ENCODE data around the gene GOLT1A. TPM values are rescaled to one million over a fixed set of nuclear protein-coding genes. Genes with fewer than 3 reads are reported as not detected.

Gene GOLT1A
- total RNA-seq, 2 experiments from 2014 or later, result not detected

GRCh38 chr1:204169858-204170257, 43.9 kb downstream of the GOLT1A start:
- Mint-ChIP-seq H3K27me3 (peaks cover 3% of the 10 kb centered on the region), H3K9me3 (ENCODE audit: low read depth) (peaks cover 16% of the 10 kb centered on the region)
- CTCF ChIA-PET, result interaction anchor here (1.2 kb wide), 1 partner anchor 37 kb away, joined by 3 read pairs; no protein-coding TSS in a partner anchor

GRCh38 chr1:204167730-204168129, 46.1 kb downstream of the GOLT1A start:
- DNase-seq (no peak), ATAC-seq (no peak)
- Mint-ChIP-seq H3K36me3 (peaks cover 3% of the 10 kb centered on the region), H3K4me3 (no peak overlapping the region), H3K27ac (no peak overlapping the region), H3K4me1 (no peaks in the 10 kb centered on the region), H3K27me3 (peaks cover 3% of the 10 kb centered on the region), H3K9me3 (ENCODE audit: low read depth) (peaks cover 16% of the 10 kb centered on the region)
- CTCF ChIA-PET, result interaction anchor here (2.5 to 3.1 kb wide), 2 partner anchors 196 to 230 kb away, joined by 7 to 16 read pairs; no protein-coding TSS in a partner anchor

More at GRCh38 chr1:204169858-204170257, 43.9 kb downstream of the GOLT1A start:
- DNase-seq, result no peak
- Mint-ChIP-seq H3K4me3 (no peak overlapping the region), H3K27ac (no peak overlapping the region), H3K36me3 (peaks cover 3% of the 10 kb centered on the region), H3K4me1 (no peaks in the 10 kb centered on the region)
- no peak for ATAC-seq

GRCh38 chr1:204166219-204166618, 47.6 kb downstream of the GOLT1A start, which contains the start of gene REN:
Gene REN (minus strand): TSS chr1:204166337. CDS start chr1:204166293, 44 bp downstream.
- H3K4me3 Mint-ChIP-seq, result no peak within 1 kb of the TSS
- H3K9me3 Mint-ChIP-seq (ENCODE audit: low read depth), result peaks cover 8% of the 10 kb centered on the region
- ATAC-seq, result no peak
- CTCF ChIA-PET, result interaction anchor here (1.1 to 3.1 kb wide), 4 partner anchors 38 to 265 kb away, joined by 3 to 16 read pairs (median 5); no protein-coding TSS in a partner anchor
- peaks cover 3% of the 10 kb centered on the region for H3K27me3 Mint-ChIP-seq
- H3K4me1 Mint-ChIP-seq, result no peaks in the 10 kb centered on the region
- peaks cover 2% of the 10 kb centered on the region for H3K36me3 Mint-ChIP-seq
- DNase-seq, result no peak
- no peak within 1 kb of the TSS for H3K27ac Mint-ChIP-seq

DNA sequence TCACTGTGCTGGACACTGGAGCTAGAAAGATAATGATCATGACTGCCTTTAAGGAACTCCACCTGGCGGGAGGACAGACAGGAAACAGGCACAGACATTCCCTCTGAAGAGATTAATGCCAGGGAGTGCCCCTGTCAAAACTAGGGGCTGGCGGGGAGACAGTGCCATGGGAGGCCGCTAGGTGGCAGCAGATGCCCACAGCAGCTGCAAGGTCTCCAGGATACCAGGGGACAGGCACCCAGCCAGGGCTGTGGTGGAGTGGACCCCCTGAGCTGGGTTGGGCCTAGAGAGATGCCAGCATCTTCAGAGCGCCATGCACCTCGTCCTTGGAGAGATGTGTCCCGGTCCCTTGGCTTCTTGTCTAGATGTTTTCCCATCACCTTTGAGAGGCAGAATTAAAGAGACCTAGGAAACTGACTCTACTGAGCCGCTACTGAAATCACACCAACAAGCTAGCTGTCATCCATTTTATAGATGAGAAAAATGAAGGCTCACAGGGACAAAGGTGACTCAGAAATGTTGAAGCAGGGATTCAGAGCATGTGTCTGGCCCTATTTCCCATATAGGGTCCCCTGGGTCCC, 51.2 kb downstream of the GOLT1A start:
- Mint-ChIP-seq H3K27ac (no peak overlapping the region), H3K36me3 (no peaks in the 10 kb centered on the region), H3K9me3 (ENCODE audit: low read depth) (no peaks in the 10 kb centered on the region), H3K4me3 (no peak overlapping the region), H3K4me1 (no peaks in the 10 kb centered on the region), H3K27me3 (peaks cover 3% of the 10 kb centered on the region)
- CTCF ChIA-PET, result interaction anchor here (0.6 to 4.4 kb wide), 28 partner anchors 8 to 644 kb away, joined by 3 to 39 read pairs (median 4); partner anchors contain the start of genes ETNK2 and PLEKHA6
- ATAC-seq (peak; percentile 88), DNase-seq (peak; percentile 80)

GRCh38 chr1:204161609-204162493, 51.9 kb downstream of the GOLT1A start:
- Mint-ChIP-seq H3K36me3 (no peaks in the 10 kb centered on the region), H3K4me3 (no peak overlapping the region), H3K9me3 (ENCODE audit: low read depth) (no peaks in the 10 kb centered on the region), H3K27ac (no peak overlapping the region), H3K4me1 (no peaks in the 10 kb centered on the region), H3K27me3 (peaks cover 3% of the 10 kb centered on the region)
- ATAC-seq (no peak), DNase-seq (no peak)
- CTCF ChIA-PET, result interaction anchor here (0.9 to 4.4 kb wide), 19 partner anchors 11 to 645 kb away, joined by 3 to 39 read pairs (median 5); partner anchors contain the start of genes ETNK2 and PLEKHA6

GRCh38 chr1:204157962-204158361, 55.8 kb downstream of the GOLT1A start:
- CTCF ChIA-PET, result interaction anchor here (2.6 kb wide), 1 partner anchor 206 kb away, joined by 8 read pairs; no protein-coding TSS in a partner anchor
- Mint-ChIP-seq H3K4me1 (no peaks in the 10 kb centered on the region), H3K9me3 (ENCODE audit: low read depth) (no peaks in the 10 kb centered on the region), H3K36me3 (no peaks in the 10 kb centered on the region), H3K27me3 (peaks cover 3% of the 10 kb centered on the region), H3K27ac (no peak overlapping the region), H3K4me3 (no peak overlapping the region)
- ATAC-seq (no peak), DNase-seq (no peak)

DNA sequence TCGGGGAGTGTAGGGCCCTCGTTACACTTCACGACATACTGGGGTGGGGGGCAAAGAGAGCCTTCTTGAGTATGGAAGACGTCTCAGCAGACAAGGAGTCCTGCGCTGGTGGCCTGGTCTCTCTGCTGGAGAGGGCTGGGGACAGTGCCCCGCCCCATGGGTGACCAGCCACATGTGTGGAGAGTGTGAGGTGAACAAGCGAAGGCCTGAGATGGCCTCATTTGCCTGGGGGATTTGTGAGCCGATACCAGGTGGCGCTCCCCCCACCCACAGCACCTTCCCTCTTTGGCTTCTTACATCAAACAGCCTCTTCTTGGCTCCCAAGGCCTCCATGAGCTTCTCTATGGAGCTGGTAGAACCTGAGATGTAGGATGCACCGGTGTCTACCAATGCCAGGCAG, 57.9 kb downstream of the GOLT1A start:
- Mint-ChIP-seq H3K4me3 (no peak overlapping the region), H3K36me3 (no peaks in the 10 kb centered on the region), H3K4me1 (no peaks in the 10 kb centered on the region), H3K9me3 (ENCODE audit: low read depth) (no peaks in the 10 kb centered on the region), H3K27me3 (peaks cover 11% of the 10 kb centered on the region), H3K27ac (no peak overlapping the region)
- no peak for DNase-seq
- CTCF ChIA-PET, result no interaction called here
- ATAC-seq, result no peak

DNA sequence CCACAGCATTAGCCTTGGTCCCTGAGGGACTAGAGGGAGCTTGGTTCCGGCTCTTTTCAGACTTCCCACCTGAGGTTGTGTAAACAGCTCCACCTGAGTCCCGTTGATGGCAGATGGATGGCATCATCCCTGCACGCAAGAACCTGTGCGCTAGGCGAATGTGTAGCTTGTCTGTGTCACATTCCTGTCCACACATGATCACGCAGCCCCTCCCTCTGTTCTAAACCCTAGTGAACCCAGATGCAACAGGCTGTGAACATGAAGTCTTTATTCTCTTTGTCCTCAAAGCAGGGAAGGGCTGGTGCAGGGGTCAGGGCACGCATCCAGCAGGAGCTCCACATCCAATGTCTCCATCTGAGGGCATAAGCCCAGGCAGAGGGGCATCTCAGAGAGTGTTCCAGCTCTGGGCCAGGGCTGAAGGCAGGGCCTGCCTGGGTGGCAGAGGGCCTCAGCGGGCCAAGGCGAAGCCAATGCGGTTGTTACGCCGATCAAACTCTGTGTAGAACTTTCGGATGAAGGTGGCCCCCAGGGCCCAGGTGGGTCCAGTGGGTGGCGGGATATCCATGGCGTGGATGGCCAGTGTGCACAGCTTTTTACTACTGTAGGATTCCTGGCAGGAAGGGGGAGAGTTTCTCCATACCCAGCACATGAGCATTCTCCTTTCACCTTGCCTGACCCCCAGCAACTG, 59.1 kb downstream of the GOLT1A start:
- Mint-ChIP-seq H3K27me3 (peaks cover 20% of the 10 kb centered on the region), H3K4me1 (no peaks in the 10 kb centered on the region), H3K27ac (no peak overlapping the region), H3K9me3 (ENCODE audit: low read depth) (no peaks in the 10 kb centered on the region), H3K36me3 (no peaks in the 10 kb centered on the region), H3K4me3 (no peak overlapping the region)
- ATAC-seq, result no peak
- CTCF ChIA-PET, result interaction anchor here (0.8 kb wide), 1 partner anchor 9 kb away, joined by 5 read pairs; no protein-coding TSS in a partner anchor
- DNase-seq, result no peak

GRCh38 chr1:204153667-204154066, 60.1 kb downstream of the GOLT1A start:
- no peak overlapping the region for H3K27ac Mint-ChIP-seq
- DNase-seq, result no peak
- no peak for ATAC-seq
- H3K4me3 Mint-ChIP-seq, result no peak overlapping the region
- H3K9me3 Mint-ChIP-seq (ENCODE audit: low read depth), result no peaks in the 10 kb centered on the region
- peaks cover 20% of the 10 kb centered on the region for H3K27me3 Mint-ChIP-seq
- CTCF ChIA-PET, result interaction anchor here (1.2 kb wide), 1 partner anchor 10 kb away, joined by 4 read pairs; no protein-coding TSS in a partner anchor
- no peaks in the 10 kb centered on the region for H3K36me3 Mint-ChIP-seq
- H3K4me1 Mint-ChIP-seq, result no peaks in the 10 kb centered on the region

DNA sequence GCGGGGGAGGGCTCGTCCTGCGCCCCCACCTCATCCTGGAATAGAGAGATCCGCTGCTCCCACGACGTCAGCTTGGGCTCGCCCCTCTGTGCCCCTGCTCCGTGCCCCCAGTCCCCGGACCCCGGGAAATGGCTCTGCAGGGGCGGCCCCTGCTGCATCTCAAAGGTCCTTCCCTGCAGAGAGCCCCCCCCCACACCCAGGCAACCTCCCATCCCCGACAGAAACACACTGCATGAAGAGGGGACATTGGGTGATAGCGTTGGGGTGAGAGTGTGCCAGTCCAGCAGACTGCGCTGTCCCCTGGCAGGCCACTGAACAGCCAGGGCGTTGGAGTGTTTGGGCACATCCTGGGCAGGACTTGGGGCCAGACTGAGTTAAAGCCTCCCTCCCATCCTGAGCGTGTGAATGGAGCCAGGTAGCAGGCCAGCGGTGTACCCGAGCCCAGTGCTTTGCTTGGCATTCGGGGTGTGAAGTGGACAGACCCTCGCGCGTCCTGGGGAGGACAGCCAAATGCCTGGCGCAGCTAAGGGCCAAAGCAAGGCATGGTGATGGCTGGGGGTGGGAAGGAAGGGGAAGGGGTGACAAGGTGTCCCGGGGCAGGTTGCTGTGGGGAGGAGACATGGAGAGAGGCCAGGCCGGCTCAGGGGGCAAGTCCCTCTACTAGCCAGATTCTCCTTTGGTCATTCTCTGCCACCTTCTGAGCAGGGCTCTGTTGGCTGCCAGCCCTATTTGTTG, 61.3 kb downstream of the GOLT1A start:
- H3K36me3 Mint-ChIP-seq, result no peaks in the 10 kb centered on the region
- H3K4me1 Mint-ChIP-seq, result no peaks in the 10 kb centered on the region
- peaks cover 20% of the 10 kb centered on the region for H3K27me3 Mint-ChIP-seq
- CTCF ChIA-PET, result interaction anchor here (0.7 to 2.6 kb wide), 4 partner anchors 11 to 292 kb away, joined by 3 to 8 read pairs (median 4); no protein-coding TSS in a partner anchor
- H3K9me3 Mint-ChIP-seq (ENCODE audit: low read depth), result no peaks in the 10 kb centered on the region
- peak overlapping the region; percentile 31 for H3K4me3 Mint-ChIP-seq
- no peak overlapping the region for H3K27ac Mint-ChIP-seq
- ATAC-seq (no peak), DNase-seq (no peak)

DNA sequence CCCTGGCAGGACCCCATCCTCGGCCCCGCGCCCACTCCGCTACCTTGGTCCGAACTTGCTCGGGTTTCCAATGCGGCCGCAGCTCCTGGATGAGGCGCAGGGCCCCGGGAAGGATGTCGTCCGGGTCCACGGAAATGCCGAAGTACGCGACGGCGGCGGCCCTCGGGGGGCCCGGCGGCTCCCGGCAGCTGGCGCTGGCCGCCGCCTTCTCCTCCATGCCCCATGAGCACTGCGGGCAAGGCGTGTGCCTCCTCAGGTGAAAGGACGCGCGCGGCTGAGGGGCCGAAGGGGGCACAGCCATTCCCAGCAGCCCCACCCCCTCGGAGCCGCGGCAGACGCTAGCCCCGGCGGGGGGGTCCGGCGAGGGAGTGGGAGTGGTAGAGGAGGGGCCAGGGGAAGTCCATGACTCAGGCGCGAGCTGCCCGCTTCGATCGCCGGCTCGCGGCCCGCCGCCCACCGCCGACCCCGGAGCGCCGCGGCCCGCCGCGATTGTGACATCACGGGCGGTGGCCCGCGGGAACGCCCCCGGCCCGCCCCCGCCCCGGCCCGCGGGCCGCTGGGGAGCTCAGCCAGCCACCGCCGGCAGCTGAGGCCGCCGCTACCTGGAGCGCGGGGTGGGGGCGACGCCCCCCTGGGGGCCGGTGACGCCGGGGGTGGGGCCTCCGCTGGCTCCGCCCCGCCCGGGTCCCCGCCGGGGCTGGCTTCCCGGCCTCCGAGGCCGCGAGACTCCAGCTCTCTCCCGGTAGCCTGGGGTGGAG, 62.1 kb downstream of the GOLT1A start, which contains the start of gene ETNK2:
ETNK2 (minus strand) TSS at position 493 of the 758 bp plus-strand sequence; CDS start at position 301, 192 bp downstream.
- no peaks in the 10 kb centered on the region for H3K9me3 Mint-ChIP-seq (ENCODE audit: low read depth)
- H3K4me3 Mint-ChIP-seq, result peak within 1 kb of the TSS; percentile 31
- H3K4me1 Mint-ChIP-seq, result no peaks in the 10 kb centered on the region
- H3K27me3 Mint-ChIP-seq, result peaks cover 20% of the 10 kb centered on the region
- ATAC-seq (peak; percentile 67), DNase-seq (no peak)
- H3K36me3 Mint-ChIP-seq, result no peaks in the 10 kb centered on the region
- no peak within 1 kb of the TSS for H3K27ac Mint-ChIP-seq
- CTCF ChIA-PET, result interaction anchor here (0.7 to 2.6 kb wide), 5 partner anchors 8 to 291 kb away, joined by 3 to 8 read pairs (median 3); no protein-coding TSS in a partner anchor

All from activated CD8-positive, alpha-beta memory T cell treated with anti-CD3 and anti-CD28 coated beads, Interleukin-2, amount 10 ng/mL, durations not matched to agents 7 days and 5 days (primary cell).